Prostate gland (tissue), 2 donors: ENCODE results near the gene CUX1. TPM values are rescaled to one million over a fixed set of nuclear protein-coding genes. Genes with fewer than 3 reads are reported as not detected.

ENCODE experiments used
- DNase-seq: peaks from one replicate; pipeline ENCODE4 v3.0.0-alpha.2; 2019; ENCODE audit warnings: low spot score
- H3K27ac ChIP-seq, 2 donors: fragments of 200-600 bp; sonication (generic); 2 replicates each; pipeline ENCODE4 v1.5.1; 2017 to 2019
- H3K27me3 ChIP-seq: fragments of 200-600 bp; sonication (generic); replicated peaks from 2 replicates; pipeline ENCODE4 v1.5.1; 2019; ENCODE audit not compliant: insufficient read depth
- H3K36me3 ChIP-seq, 2 donors: fragments of 200-600 bp; sonication (generic); 1 replicate in 1 of 2; 2 replicates in 1 of 2; pipeline versions ENCODE4 v1.5.1 to v1.8.1; 2017 to 2019
- H3K4me1 ChIP-seq: fragments of 200-600 bp; sonication (generic); replicated peaks from 2 replicates; pipeline ENCODE4 v1.5.1; 2019
- H3K4me3 ChIP-seq, 2 donors: fragments of 200-600 bp; sonication (generic); 2 replicates each; pipeline ENCODE4 v1.5.1; 2017 to 2019
- H3K9me3 ChIP-seq: fragments of 200-600 bp; sonication (generic); 2 replicates; pipeline ENCODE4 v1.5.1; 2017
- CTCF ChIP-seq, 4 experiments: fragments of 200-600 bp in 2 of 4; fragments of 450-650 bp in 2 of 4; sonication (generic) in 2 of 4; IDR thresholded peaks; 1 replicate in 3 of 4; 2 replicates in 1 of 4; pipeline ENCODE4 v1.5.1; 2016 to 2019; ENCODE audit warnings: antibody characterized with exemption in 4 of 4, mild to moderate bottlenecking in 2 of 4, moderate library complexity in 2 of 4
- POLR2A ChIP-seq: fragments of 450-650 bp; IDR thresholded peaks from one replicate; pipeline ENCODE4 v1.6.1; 2016; ENCODE audit warnings: antibody characterized with exemption, mild to moderate bottlenecking
- POLR2AphosphoS5 ChIP-seq: sonication (generic); formaldehyde crosslinking; IDR thresholded peaks from one replicate; pipeline ENCODE4 v1.6.1; 2017; ENCODE audit warnings: antibody characterized with exemption
- WGBS: methylation state at CpG from one replicate; pipeline ENCODE4 v1.1.5; 2018; 5-methylcytosine and 5-hydroxymethylcytosine counted together
- intact Hi-C: fragments of 100-400 bp; cut with DNase I; formaldehyde crosslinking; loops from one replicate; pipeline ENCODE4 v1.14.2; 2022
- total RNA-seq, 2 donors: library from RNA; depleted of rRNA; stranded (reverse); fragments of >200 nt; gene quantifications; one replicate each; pipeline ENCODE4 v1.1.0, GENCODE V29; 2016

Gene CUX1
- total RNA-seq, 2 donors from 2014 or later: 96.3 to 99.2 TPM

GRCh38 chr7:102065226-102065625 lies 247.8 kb downstream of the CUX1 start:
- Histone ChIP-seq H3K9me3 (no peaks in the 10 kb centered on the region), H3K27me3 (no peaks in the 10 kb centered on the region), H3K36me3 (no peaks in the 10 kb centered on the region), H3K27ac (no peak overlapping the region), H3K4me3 (no peak overlapping the region), H3K4me1 (no peaks in the 10 kb centered on the region)
- 89% methylated on average over 6 of the region's 6 CpGs for WGBS
- no peak for DNase-seq
- TF ChIP-seq POLR2A: no peak
- TF ChIP-seq POLR2AphosphoS5: no peak
- no peak for TF ChIP-seq CTCF (IDR thresholded peaks at IDR 0.05)
- intact Hi-C loops: no loop called here

- Histone ChIP-seq H3K27ac (no peak overlapping the region), H3K9me3 (no peaks in the 10 kb centered on the region), H3K27me3 (no peaks in the 10 kb centered on the region), H3K36me3 (no peaks in the 10 kb centered on the region), H3K4me1 (no peaks in the 10 kb centered on the region), H3K4me3 (no peak overlapping the region)
- TF ChIP-seq CTCF (IDR thresholded peaks at IDR 0.05) (no peak), POLR2AphosphoS5 (no peak), POLR2A (no peak)
- no peak for DNase-seq
- WGBS: 88% methylated on average over 9 of the region's 9 CpGs
- intact Hi-C loops: no loop called here
Measured at GRCh38 chr7:102066476-102066875, 249.1 kb downstream of the CUX1 start.

- intact Hi-C loops: no loop called here
- Histone ChIP-seq H3K27me3 (no peaks in the 10 kb centered on the region), H3K36me3 (no peaks in the 10 kb centered on the region), H3K9me3 (no peaks in the 10 kb centered on the region), H3K27ac (no peak overlapping the region), H3K4me1 (no peaks in the 10 kb centered on the region), H3K4me3 (no peak overlapping the region)
- TF ChIP-seq POLR2AphosphoS5: no peak
- TF ChIP-seq CTCF (IDR thresholded peaks at IDR 0.05): no peak
- TF ChIP-seq POLR2A: no peak
- DNase-seq: no peak
- WGBS: 81% methylated on average over 14 of the region's 14 CpGs
Measured at GRCh38 chr7:102068846-102069245, 251.4 kb downstream of the CUX1 start.

GRCh38 chr7:102069931-102070629 lies 252.7 kb downstream of the CUX1 start:
- H3K27me3 ChIP-seq: no peaks in the 10 kb centered on the region
- intact Hi-C loops: no loop called here
- H3K36me3 ChIP-seq: no peaks in the 10 kb centered on the region
- no peak overlapping the region for H3K4me3 ChIP-seq
- no peak for DNase-seq
- 72% methylated on average over 7 of the region's 7 CpGs for WGBS
- peaks cover under 1% of the 10 kb centered on the region for H3K4me1 ChIP-seq
- no peak overlapping the region for H3K27ac ChIP-seq
- TF ChIP-seq CTCF (IDR thresholded peaks at IDR 0.05) (no peak), POLR2A (no peak), POLR2AphosphoS5 (no peak)
- H3K9me3 ChIP-seq: no peaks in the 10 kb centered on the region

- Histone ChIP-seq H3K36me3 (no peaks in the 10 kb centered on the region), H3K9me3 (no peaks in the 10 kb centered on the region), H3K4me3 (no peak overlapping the region), H3K27ac (no peak overlapping the region), H3K27me3 (no peaks in the 10 kb centered on the region), H3K4me1 (peaks cover 4% of the 10 kb centered on the region)
- no peak for DNase-seq
- 97% methylated on average over 5 of the region's 5 CpGs for whole genome bisulfite sequencing
- intact Hi-C loops: no loop called here
- no peak for TF ChIP-seq POLR2AphosphoS5
- TF ChIP-seq POLR2A: no peak
- no peak for TF ChIP-seq CTCF (IDR thresholded peaks at IDR 0.05)
Measured at GRCh38 chr7:102072003-102072402, 254.6 kb downstream of the CUX1 start.
